ENCODE measurements around the gene CLASP2. TPM values are rescaled to one million over a fixed set of nuclear protein-coding genes. Genes with fewer than 3 reads are reported as not detected.

The CLASP2 gene
- total RNA-seq, 2 donors from 2014 or later, result 65.0 to 74.8 TPM

GRCh38 chr3:33629219-33629618, 88.8 kb downstream of the CLASP2 start:
- H3K4me3 Mint-ChIP-seq, result no peak overlapping the region
- Histone ChIP-seq H3K36me3 (ENCODE audit: control insufficient read depth, insufficient read depth, low read length) (peaks cover 65% of the 10 kb centered on the region), H3K27me3 (ENCODE audit: control insufficient read depth, insufficient read depth, low read length, poor library complexity, severe bottlenecking) (no peaks in the 10 kb centered on the region), H3K4me1 (ENCODE audit: control insufficient read depth, insufficient read depth, low read length) (no peaks in the 10 kb centered on the region), H3K9ac (ENCODE audit: extremely low read depth, low read length, poor library complexity, severe bottlenecking) (no peak overlapping the region), H3K9me3 (ENCODE audit: control insufficient read depth, low read length) (no peaks in the 10 kb centered on the region), H3K4me3 (ENCODE audit: low read length) (no peak overlapping the region), H3K27ac (ENCODE audit: low read depth, low read length) (no peak overlapping the region)
- WGBS, 2 experiments (ENCODE audit: insufficient coverage in 1 of 2, insufficient read length in 1 of 2), result 57 to 86% methylated on average over 1 of the region's 1 CpG
- H3K36me3 Mint-ChIP-seq (ENCODE audit: low read depth), result peaks cover 3% of the 10 kb centered on the region
- H3K27me3 Mint-ChIP-seq (ENCODE audit: insufficient read depth), result no peaks in the 10 kb centered on the region
- no peaks in the 10 kb centered on the region for H3K4me1 Mint-ChIP-seq
- no peaks in the 10 kb centered on the region for H3K9me3 Mint-ChIP-seq
- no peak for DNase-seq
- no peak for TF ChIP-seq CTCF (conservative IDR thresholded peaks at IDR 0.05)
- no peak overlapping the region for H3K27ac Mint-ChIP-seq

GRCh38 chr3:33624756-33625155, 93.3 kb downstream of the CLASP2 start:
- Mint-ChIP-seq H3K4me1 (no peaks in the 10 kb centered on the region), H3K36me3 (ENCODE audit: low read depth) (peaks cover 15% of the 10 kb centered on the region), H3K27me3 (ENCODE audit: insufficient read depth) (no peaks in the 10 kb centered on the region), H3K27ac (no peak overlapping the region), H3K9me3 (no peaks in the 10 kb centered on the region), H3K4me3 (no peak overlapping the region)
- H3K9ac ChIP-seq (ENCODE audit: extremely low read depth, low read length, poor library complexity, severe bottlenecking), result no peak overlapping the region
- no peak for TF ChIP-seq CTCF (conservative IDR thresholded peaks at IDR 0.05)
- H3K27me3 ChIP-seq (ENCODE audit: control insufficient read depth, insufficient read depth, low read length, poor library complexity, severe bottlenecking), result no peaks in the 10 kb centered on the region
- no peaks in the 10 kb centered on the region for H3K4me1 ChIP-seq (ENCODE audit: control insufficient read depth, insufficient read depth, low read length)
- H3K9me3 ChIP-seq (ENCODE audit: control insufficient read depth, low read length), result no peaks in the 10 kb centered on the region
- no peak overlapping the region for H3K27ac ChIP-seq (ENCODE audit: low read depth, low read length)
- peaks cover 81% of the 10 kb centered on the region for H3K36me3 ChIP-seq (ENCODE audit: control insufficient read depth, insufficient read depth, low read length)
- no peak overlapping the region for H3K4me3 ChIP-seq (ENCODE audit: low read length)
- no peak for DNase-seq

GRCh38 chr3:33613041-33613440, 105.0 kb downstream of the CLASP2 start:
- Histone ChIP-seq H3K9ac (ENCODE audit: extremely low read depth, low read length, poor library complexity, severe bottlenecking) (no peak overlapping the region), H3K4me1 (ENCODE audit: control insufficient read depth, insufficient read depth, low read length) (no peaks in the 10 kb centered on the region), H3K4me3 (ENCODE audit: low read length) (no peak overlapping the region), H3K36me3 (ENCODE audit: control insufficient read depth, insufficient read depth, low read length) (peaks cover 7% of the 10 kb centered on the region), H3K27ac (ENCODE audit: low read depth, low read length) (no peak overlapping the region), H3K9me3 (ENCODE audit: control insufficient read depth, low read length) (no peaks in the 10 kb centered on the region), H3K27me3 (ENCODE audit: control insufficient read depth, insufficient read depth, low read length, poor library complexity, severe bottlenecking) (no peaks in the 10 kb centered on the region)
- no peaks in the 10 kb centered on the region for H3K9me3 Mint-ChIP-seq
- no peak for TF ChIP-seq CTCF (conservative IDR thresholded peaks at IDR 0.05)
- DNase-seq, result no peak
- H3K27me3 Mint-ChIP-seq (ENCODE audit: insufficient read depth), result no peaks in the 10 kb centered on the region
- peaks cover 8% of the 10 kb centered on the region for H3K4me1 Mint-ChIP-seq
- 86% methylated on average over 1 of the region's 1 CpG; no CpG with 5 or more reads in 1 of the 2 experiments for WGBS, 2 experiments (ENCODE audit: insufficient coverage in 1 of 2, insufficient read length in 1 of 2)
- peaks cover 22% of the 10 kb centered on the region for H3K36me3 Mint-ChIP-seq (ENCODE audit: low read depth)
- no peak overlapping the region for H3K27ac Mint-ChIP-seq
- H3K4me3 Mint-ChIP-seq, result no peak overlapping the region

Data from endodermal cell (in vitro differentiated cells).